Measurements from ENCODE around the gene FAM114A1.

GRCh38 chr4:38994135-38994534, 126.5 kb downstream of the FAM114A1 start:
- TF ChIP-seq CTCF (IDR thresholded peaks at IDR 0.05; ENCODE audit: insufficient read depth, low read depth, low read length) (no peak), EZH2 (IDR thresholded peaks at IDR 0.05; ENCODE audit: insufficient read depth, low read length) (no peak)
